ENCODE data around the gene CRHR1.

CRHR1 gene

DNA sequence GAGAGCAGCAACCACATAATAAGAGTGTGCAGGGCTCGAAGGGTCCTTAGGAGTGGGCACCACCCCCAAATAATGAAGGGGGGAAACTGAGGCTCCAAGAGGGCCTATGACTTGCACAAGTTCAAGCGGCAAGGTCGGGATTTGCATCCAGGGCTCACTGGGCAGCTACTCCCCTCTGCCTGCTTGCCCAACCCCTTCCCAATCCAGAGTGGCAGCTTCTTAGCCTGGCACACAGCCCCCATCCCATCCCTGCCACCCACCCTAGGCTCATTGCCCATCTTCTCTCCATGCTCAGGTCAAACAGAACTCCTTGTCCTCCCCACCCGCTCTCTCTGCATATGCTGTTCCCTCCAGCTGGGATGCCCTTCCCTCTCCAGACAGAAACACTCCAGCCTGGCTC lies 63.0 kb downstream of the CRHR1 start:
- H3K4me3 ChIP-seq (ENCODE audit: low read length): no peak overlapping the region
- TF ChIP-seq, protein P1, sequence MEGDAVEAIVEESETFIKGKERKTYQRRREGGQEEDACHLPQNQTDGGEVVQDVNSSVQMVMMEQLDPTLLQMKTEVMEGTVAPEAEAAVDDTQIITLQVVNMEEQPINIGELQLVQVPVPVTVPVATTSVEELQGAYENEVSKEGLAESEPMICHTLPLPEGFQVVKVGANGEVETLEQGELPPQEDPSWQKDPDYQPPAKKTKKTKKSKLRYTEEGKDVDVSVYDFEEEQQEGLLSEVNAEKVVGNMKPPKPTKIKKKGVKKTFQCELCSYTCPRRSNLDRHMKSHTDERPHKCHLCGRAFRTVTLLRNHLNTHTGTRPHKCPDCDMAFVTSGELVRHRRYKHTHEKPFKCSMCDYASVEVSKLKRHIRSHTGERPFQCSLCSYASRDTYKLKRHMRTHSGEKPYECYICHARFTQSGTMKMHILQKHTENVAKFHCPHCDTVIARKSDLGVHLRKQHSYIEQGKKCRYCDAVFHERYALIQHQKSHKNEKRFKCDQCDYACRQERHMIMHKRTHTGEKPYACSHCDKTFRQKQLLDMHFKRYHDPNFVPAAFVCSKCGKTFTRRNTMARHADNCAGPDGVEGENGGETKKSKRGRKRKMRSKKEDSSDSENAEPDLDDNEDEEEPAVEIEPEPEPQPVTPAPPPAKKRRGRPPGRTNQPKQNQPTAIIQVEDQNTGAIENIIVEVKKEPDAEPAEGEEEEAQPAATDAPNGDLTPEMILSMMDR (conservative IDR thresholded peaks at IDR 0.05; ENCODE audit: low read depth, low read length): no peak
- no peak for DNase-seq (ENCODE audit: low read depth)

DNA sequence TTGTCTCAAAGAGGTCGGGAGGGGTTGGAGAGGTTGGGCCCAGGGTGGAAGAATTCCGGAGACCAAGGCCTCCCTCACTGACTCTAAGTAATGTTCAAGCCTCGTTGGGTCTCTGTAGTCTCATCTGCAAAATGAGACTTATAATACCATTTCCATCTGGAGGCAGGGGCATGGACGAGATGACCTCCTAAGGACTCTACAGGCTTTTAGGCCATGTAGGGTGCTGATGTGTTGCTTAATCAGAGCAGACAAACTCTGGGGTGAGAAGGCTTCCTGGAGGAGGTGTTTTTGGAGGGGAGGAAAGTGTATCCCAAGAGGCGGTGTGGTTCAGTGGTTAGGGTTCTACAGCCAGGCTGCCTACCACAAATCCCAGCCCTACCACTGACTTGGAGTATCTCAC lies 63.6 kb downstream of the CRHR1 start:
- TF ChIP-seq, protein P1 (conservative IDR thresholded peaks at IDR 0.05; ENCODE audit: low read depth, low read length): no peak
- no peak overlapping the region for H3K4me3 ChIP-seq (ENCODE audit: low read length)
- no peak for DNase-seq (ENCODE audit: low read depth)

DNA sequence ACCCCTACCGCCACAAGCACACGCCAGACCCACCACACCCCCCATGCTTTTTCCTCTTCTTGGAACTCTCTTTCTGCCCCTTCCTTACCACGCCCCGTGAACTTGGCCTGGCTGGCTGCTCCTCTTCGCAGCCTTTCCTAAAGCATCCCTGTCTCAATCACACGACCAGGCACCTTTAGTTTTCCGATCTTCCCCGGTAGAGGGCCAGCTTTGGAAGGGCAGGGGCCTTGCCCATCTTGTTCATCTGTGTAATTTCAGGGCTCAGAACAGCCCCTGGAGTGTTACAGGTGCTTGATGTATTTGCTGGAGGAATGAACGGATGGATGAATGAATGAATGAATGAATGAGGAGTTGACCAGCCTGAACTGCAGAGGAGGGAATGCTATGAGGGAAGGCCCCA lies 64.3 kb downstream of the CRHR1 start:
- TF ChIP-seq, protein P1 (conservative IDR thresholded peaks at IDR 0.05; ENCODE audit: low read depth, low read length): no peak
- DNase-seq (ENCODE audit: low read depth): no peak
- H3K4me3 ChIP-seq (ENCODE audit: low read length): no peak overlapping the region

DNA sequence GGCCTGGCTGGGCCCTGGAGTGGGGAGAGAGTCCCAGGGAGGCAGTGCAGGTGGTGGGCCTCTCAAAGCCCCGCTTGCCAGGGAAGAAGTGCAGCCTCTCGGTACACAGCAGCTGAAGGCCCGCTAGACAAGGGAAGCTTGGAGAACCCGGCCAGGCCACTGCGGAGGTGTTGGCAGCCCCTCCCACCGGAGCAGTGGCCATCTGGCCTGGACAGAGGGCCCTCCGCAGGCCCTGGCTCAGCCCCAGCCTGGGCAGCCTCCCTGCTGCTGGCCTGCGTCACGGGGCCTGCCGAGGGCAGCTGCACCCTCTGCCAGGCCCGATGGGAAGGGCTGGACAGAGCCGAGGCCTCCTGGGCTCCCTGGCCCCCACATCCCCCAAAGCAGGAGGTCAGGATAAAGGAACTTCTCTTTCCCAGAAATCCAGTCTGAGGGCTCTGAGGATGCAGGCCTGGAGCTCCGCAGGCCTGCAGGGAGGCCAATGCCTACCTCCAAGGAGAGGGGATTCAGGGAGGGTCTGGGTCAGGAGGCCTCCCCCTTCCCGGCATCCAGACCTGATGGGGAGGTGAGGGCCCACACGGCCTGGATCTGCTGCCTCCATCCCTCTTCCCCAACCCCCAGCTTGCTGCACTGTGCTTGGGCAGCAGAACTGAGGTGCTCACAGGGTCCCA lies 64.9 kb downstream of the CRHR1 start:
- TF ChIP-seq, protein P1 (conservative IDR thresholded peaks at IDR 0.05; ENCODE audit: low read depth, low read length): no peak
- no peak for DNase-seq (ENCODE audit: low read depth)
- H3K4me3 ChIP-seq (ENCODE audit: low read length): no peak overlapping the region

DNA sequence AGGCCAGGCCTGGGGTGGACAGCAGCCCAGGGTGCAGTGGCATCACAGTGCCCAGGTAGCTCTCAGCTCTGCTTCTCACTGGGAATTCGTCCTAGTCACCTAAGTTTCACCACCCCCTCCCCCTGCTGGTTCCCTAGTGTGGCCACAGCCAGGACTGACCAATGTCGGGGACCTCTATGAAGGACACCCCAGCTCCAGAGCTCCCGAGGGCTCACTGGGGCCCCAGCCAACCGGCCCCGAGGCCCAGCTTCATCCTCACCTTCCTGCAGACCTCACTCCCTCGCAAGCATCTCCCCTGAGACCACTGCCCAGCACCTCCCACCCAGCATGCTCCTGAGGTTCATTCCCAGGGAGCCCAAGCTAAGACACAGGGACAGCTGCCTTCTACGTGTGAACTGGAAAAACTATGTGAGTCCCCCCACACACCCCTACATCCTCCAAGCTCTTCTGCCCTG lies 65.4 kb downstream of the CRHR1 start:
- TF ChIP-seq, protein P1 (conservative IDR thresholded peaks at IDR 0.05; ENCODE audit: low read depth, low read length): no peak
- H3K4me3 ChIP-seq (ENCODE audit: low read length): no peak overlapping the region
- no peak for DNase-seq (ENCODE audit: low read depth)

DNA sequence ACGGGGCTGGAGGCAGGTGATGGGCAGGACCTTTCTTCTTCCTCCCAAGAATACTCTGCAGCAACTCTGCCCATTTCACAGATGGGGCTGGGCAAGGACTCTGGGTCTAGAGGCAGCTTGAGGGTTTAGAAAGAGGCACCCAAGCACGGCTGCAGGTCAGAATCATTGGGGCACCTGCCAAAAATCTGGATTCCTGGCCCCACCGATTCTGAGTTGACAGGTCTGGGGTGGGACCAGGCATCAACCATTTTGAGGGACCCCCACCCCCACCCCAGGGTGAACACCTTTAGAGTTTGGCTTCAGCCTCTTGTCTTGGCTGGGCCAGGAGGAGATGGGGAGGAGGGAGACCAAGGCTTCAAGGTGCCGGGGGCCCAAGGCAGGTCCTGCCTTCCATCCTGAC lies 65.9 kb downstream of the CRHR1 start:
- TF ChIP-seq, protein P1 (conservative IDR thresholded peaks at IDR 0.05; ENCODE audit: low read depth, low read length): no peak
- H3K4me3 ChIP-seq (ENCODE audit: low read length): no peak overlapping the region
- DNase-seq (ENCODE audit: low read depth): no peak

DNA sequence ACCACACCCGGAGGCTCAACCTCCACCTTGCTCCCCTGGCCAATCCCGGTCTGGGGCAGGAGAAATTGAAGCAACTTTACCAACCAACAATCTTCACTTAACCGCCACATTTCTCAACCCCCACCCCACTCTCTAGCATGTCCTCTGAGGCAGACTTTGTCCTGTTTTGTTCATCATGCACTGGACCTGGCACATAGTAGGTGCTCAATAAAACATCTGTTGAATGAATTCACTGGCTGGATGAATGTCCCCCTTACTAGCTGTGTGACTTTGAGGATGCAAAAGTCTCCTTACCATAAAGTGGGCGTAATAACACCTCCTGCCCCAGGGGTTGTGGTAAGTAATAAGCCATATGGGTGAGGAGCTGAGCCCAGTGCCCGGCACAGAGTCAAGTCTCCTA lies 66.3 kb downstream of the CRHR1 start:
- no peak overlapping the region for H3K4me3 ChIP-seq (ENCODE audit: low read length)
- no peak for DNase-seq (ENCODE audit: low read depth)
- TF ChIP-seq, protein P1 (conservative IDR thresholded peaks at IDR 0.05; ENCODE audit: low read depth, low read length): no peak

All from retinal pigment epithelial cell (primary cell).